Lower leg skin (tissue), 4 donors: ENCODE measurements around the gene YPEL5. TPM values are rescaled to one million over a fixed set of nuclear protein-coding genes. Genes with fewer than 3 reads are reported as not detected.

ENCODE experiments used
- DNase-seq, 2 donors: peaks; one replicate each; pipeline ENCODE4 v3.0.0-alpha.2; 2019; ENCODE audit warnings: low spot score in 2 of 2
- H3K4me3 ChIP-seq: fragments of 200-600 bp; sonication (generic); 2 replicates; pipeline ENCODE4 v1.5.1; 2017; ENCODE audit warnings: mild to moderate bottlenecking, low read depth; ENCODE audit not compliant: poor library complexity, severe bottlenecking
- CTCF ChIP-seq, 3 donors: fragments of 450-650 bp; IDR thresholded peaks; one replicate each; pipeline ENCODE4 v1.5.1; 2016; ENCODE audit warnings: antibody characterized with exemption in 3 of 3, mild to moderate bottlenecking in 3 of 3, moderate library complexity in 2 of 3
- POLR2A ChIP-seq, 2 donors: fragments of 450-650 bp; IDR thresholded peaks; one replicate each; pipeline ENCODE4 v1.6.1; 2016 to 2017; ENCODE audit warnings: antibody characterized with exemption in 2 of 2, mild to moderate bottlenecking in 1 of 2, moderate library complexity in 1 of 2
- WGBS, 2 donors: methylation state at CpG; one replicate each; pipeline ENCODE4 v1.1.5; 2018; 5-methylcytosine and 5-hydroxymethylcytosine counted together
- intact Hi-C: fragments of 100-400 bp; cut with DNase I; formaldehyde crosslinking; loops from one replicate; pipeline ENCODE4 v1.15.0; 2023; ENCODE audit warnings: low total_unique reads
- total RNA-seq, 4 donors: library from RNA; depleted of rRNA; stranded (reverse); fragments of >200 nt; gene quantifications; one replicate each; pipeline ENCODE4 v1.1.0, GENCODE V29; 2016

The YPEL5 gene
- total RNA-seq, 4 donors from 2014 or later, result 75.3 to 108 (median 84.3) TPM

DNA sequence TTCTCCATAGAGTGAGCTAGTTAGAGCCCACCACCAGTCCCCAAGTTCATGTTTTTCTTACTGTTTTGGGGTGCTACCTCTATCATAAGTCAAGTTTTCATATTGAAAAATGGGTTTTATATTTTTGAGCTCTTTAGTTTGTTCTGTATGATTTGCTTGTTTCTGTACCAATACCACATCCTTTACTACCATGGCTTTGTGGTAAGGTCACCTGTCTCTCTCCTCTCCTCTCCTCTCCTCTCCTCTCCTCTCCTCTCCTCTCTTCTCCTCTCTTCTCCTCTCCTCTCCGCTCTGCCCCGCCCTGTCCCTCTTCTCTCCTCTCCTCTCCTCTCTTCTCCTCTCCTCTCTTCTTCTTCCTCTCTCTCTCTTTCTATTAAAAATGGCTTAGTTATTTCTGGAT lies 62.4 kb downstream of the YPEL5 start:
- DNase-seq, result peak in 1 of 2 donors; percentile 3
- intact Hi-C loops, result loop anchor here (2.0 kb wide), 1 partner anchor 498 kb away; no protein-coding TSS in a partner anchor
- no peak overlapping the region for H3K4me3 ChIP-seq
- TF ChIP-seq POLR2A (IDR thresholded peaks at IDR 0.05), result no peak
- no peak for TF ChIP-seq CTCF (IDR thresholded peaks at IDR 0.05)
- 83 to 95% methylated on average over 2 of the region's 2 CpGs for WGBS, 2 donors

Other genes with a start within 250 kb of the YPEL5 start
- under 1 TPM in 1 of 4 donors, not detected in 3; 0.66 TPM for gene ALK, start 225.4 kb upstream of the YPEL5 start, total RNA-seq
- gene LBH, start 84.5 kb downstream of the YPEL5 start, total RNA-seq, result 10 to 100 TPM; 13.4 to 72.0 (median 42.6) TPM